Tibial nerve (tissue), 3 donors: ENCODE measurements around the gene GANAB.

Experiments used
- POLR2A ChIP-seq, 2 donors: fragments of 450-650 bp; IDR thresholded peaks; one replicate each; pipeline ENCODE4 v1.6.1; 2017; ENCODE audit warnings: antibody characterized with exemption in 2 of 2, mild to moderate bottlenecking in 2 of 2, moderate library complexity in 2 of 2
- TF ChIP-seq, protein P1 (sequence below), 5 experiments: fragments of 200-600 bp in 3 of 5; fragments of 450-650 bp in 2 of 5; sonication (generic) in 3 of 5; IDR thresholded peaks; one replicate each; pipeline ENCODE4 v1.5.1; 2016 to 2019; ENCODE audit warnings: antibody characterized with exemption in 5 of 5, mild to moderate bottlenecking in 3 of 5, moderate library complexity in 2 of 5

DNA sequence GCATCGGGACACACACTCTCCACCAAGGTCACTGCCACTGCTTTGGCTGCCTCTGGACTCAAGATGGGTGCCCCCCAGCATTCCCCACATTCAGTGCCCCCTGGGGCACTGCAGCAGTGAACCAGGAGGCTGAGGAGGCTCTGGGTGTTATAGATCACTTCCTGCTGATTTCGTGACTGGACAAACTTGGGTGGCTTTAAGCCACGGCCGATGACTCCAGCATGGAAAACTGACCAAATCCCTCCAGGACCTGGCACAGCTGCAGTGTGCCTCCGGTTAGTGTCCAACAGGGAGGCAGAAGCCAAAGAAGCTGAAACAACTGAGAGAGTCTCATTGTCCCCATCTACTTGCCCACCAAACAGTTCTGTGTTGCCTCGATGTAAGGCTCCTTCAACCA is 1.2 kb upstream of the GANAB start:
- TF ChIP-seq, protein P1, sequence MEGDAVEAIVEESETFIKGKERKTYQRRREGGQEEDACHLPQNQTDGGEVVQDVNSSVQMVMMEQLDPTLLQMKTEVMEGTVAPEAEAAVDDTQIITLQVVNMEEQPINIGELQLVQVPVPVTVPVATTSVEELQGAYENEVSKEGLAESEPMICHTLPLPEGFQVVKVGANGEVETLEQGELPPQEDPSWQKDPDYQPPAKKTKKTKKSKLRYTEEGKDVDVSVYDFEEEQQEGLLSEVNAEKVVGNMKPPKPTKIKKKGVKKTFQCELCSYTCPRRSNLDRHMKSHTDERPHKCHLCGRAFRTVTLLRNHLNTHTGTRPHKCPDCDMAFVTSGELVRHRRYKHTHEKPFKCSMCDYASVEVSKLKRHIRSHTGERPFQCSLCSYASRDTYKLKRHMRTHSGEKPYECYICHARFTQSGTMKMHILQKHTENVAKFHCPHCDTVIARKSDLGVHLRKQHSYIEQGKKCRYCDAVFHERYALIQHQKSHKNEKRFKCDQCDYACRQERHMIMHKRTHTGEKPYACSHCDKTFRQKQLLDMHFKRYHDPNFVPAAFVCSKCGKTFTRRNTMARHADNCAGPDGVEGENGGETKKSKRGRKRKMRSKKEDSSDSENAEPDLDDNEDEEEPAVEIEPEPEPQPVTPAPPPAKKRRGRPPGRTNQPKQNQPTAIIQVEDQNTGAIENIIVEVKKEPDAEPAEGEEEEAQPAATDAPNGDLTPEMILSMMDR (IDR thresholded peaks at IDR 0.05) = no peak
- TF ChIP-seq POLR2A (IDR thresholded peaks at IDR 0.05) = no peak
